GM23248 (cell line): Measurements from ENCODE around the gene CACNA2D1. TPM values are rescaled to one million over a fixed set of nuclear protein-coding genes. Genes with fewer than 3 reads are reported as not detected.

Source experiments
- DNase-seq: peaks from one replicate; pipeline ENCODE4 v3.0.0-alpha.2; 2015
- H2AFZ ChIP-seq: fragments of 200-600 bp; sonication (generic); 2 replicates; pipeline ENCODE4 v1.6.1; 2016; ENCODE audit warnings: antibody characterized with exemption
- H3F3A ChIP-seq: fragments of 200-600 bp; sonication (generic); 2 replicates; pipeline ENCODE4 v1.6.1; 2016; ENCODE audit warnings: mild to moderate bottlenecking, antibody characterized with exemption, mixed run types; ENCODE audit not compliant: insufficient read depth
- H3K27ac ChIP-seq: fragments of 200-600 bp; sonication (generic); 2 replicates; pipeline ENCODE4 v1.5.1; 2016; ENCODE audit warnings: mild to moderate bottlenecking
- H3K27me3 ChIP-seq: fragments of 200-600 bp; sonication (generic); replicated peaks from 2 replicates; pipeline ENCODE4 v1.6.1; 2016; ENCODE audit warnings: mild to moderate bottlenecking; ENCODE audit not compliant: insufficient read depth
- H3K36me3 ChIP-seq: fragments of 200-600 bp; sonication (generic); 2 replicates; pipeline ENCODE4 v1.6.1; 2016; ENCODE audit warnings: low read depth, mild to moderate bottlenecking
- H3K4me1 ChIP-seq: fragments of 200-600 bp; sonication (generic); 2 replicates; pipeline ENCODE4 v1.6.1; 2016; ENCODE audit warnings: mild to moderate bottlenecking; ENCODE audit not compliant: insufficient read depth
- H3K4me2 ChIP-seq: fragments of 200-600 bp; sonication (generic); one replicate; pipeline ENCODE4 v1.6.1; 2016; ENCODE audit warnings: mild to moderate bottlenecking; ENCODE audit not compliant: unreplicated experiment
- H3K4me3 ChIP-seq: fragments of 200-600 bp; sonication (generic); 2 replicates; pipeline ENCODE4 v1.5.1; 2016; ENCODE audit warnings: mild to moderate bottlenecking
- H3K79me2 ChIP-seq: fragments of 200-600 bp; sonication (generic); 2 replicates; pipeline ENCODE4 v1.6.1; 2016; ENCODE audit warnings: mild to moderate bottlenecking; ENCODE audit not compliant: insufficient read depth
- H3K9ac ChIP-seq: fragments of 200-600 bp; sonication (generic); 2 replicates; pipeline ENCODE4 v1.6.1; 2016; ENCODE audit warnings: mild to moderate bottlenecking
- H3K9me2 ChIP-seq: fragments of 200-600 bp; sonication (generic); 2 replicates; pipeline ENCODE4 v1.6.1; 2016; ENCODE audit warnings: mixed run types, mild to moderate bottlenecking, moderate library complexity; ENCODE audit not compliant: insufficient read depth
- H3K9me3 ChIP-seq: fragments of 200-600 bp; sonication (generic); one replicate; pipeline ENCODE4 v1.6.1; 2017; ENCODE audit warnings: low read depth
- H4K20me1 ChIP-seq: fragments of 200-600 bp; sonication (generic); 2 replicates; pipeline ENCODE4 v1.6.0; 2016; ENCODE audit not compliant: insufficient read depth
- EZH2 ChIP-seq: fragments of 200-600 bp; sonication (generic); IDR thresholded peaks from 2 replicates; pipeline ENCODE4 v1.6.1; 2018; ENCODE audit warnings: antibody characterized with exemption, mild to moderate bottlenecking; ENCODE audit not compliant: insufficient read depth, poor library complexity, severe bottlenecking
- EZH2phosphoT487 ChIP-seq: fragments of 200-600 bp; sonication (generic); IDR thresholded peaks from 2 replicates; pipeline ENCODE4 v1.6.1; 2018; ENCODE audit warnings: antibody characterized with exemption, moderate library complexity, mild to moderate bottlenecking, low read depth; ENCODE audit not compliant: insufficient read depth
- WGBS, 2 experiments: methylation state at CpG; one replicate each; pipeline ENCODE4 v1.1.6; 2015 to 2017; ENCODE audit warnings: low lambda C conversion rate in 2 of 2, low coverage in 1 of 2; ENCODE audit errors: missing lambda C conversion rate in 2 of 2; 5-methylcytosine and 5-hydroxymethylcytosine counted together
- in situ Hi-C: fragments of 300-500 bp; cut with MboI; formaldehyde crosslinking; loops from 2 replicates; pipeline ENCODE4 v1.15.0; 2020
- polyA plus RNA-seq: library from polyadenylated mRNA; unstranded; fragments of >200 nt; fragmentation: Nextera tagmentation; extraction: Ambion mirVana; gene quantifications from 2 replicates; pipeline ENCODE4 v1.2.1, GENCODE V29; 2016
- total RNA-seq: library from RNA; depleted of rRNA; stranded (reverse); fragments of >200 nt; shearing (Covaris generic); gene quantifications from 2 replicates; pipeline ENCODE4 v1.2.3, GENCODE V29; 2014

Gene CACNA2D1
- total and polyA plus RNA-seq, 2 experiments from 2014 or later = 7.7 to 21.2 TPM

DNA sequence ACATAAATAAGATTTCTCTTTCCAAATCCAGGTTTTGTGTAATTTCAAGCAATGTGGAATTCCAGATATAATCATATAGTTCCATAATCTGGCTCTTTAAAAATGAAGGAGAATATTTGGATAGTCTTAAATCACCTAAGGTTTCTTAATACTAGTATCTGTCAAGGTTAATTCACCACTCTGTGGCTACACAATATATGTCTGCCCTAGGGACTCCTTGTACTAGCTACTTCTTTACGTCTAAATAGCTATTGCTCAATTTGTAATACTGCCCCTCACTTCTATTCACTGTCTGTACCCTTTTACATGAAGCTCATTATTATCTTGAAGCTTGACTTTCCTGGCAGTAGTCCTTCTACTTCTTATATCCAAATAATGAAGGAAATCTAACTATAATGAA, 47.2 kb downstream of the CACNA2D1 start:
- Histone ChIP-seq H4K20me1 (no peaks in the 10 kb centered on the region), H3K9ac (no peak overlapping the region), H3K36me3 (no peaks in the 10 kb centered on the region), H3K9me3 (no peaks in the 10 kb centered on the region), H3F3A (no peaks in the 10 kb centered on the region), H3K27me3 (no peaks in the 10 kb centered on the region), H3K4me1 (no peaks in the 10 kb centered on the region), H3K4me3 (no peak overlapping the region), H2AFZ (no peak overlapping the region), H3K4me2 (no peak overlapping the region), H3K79me2 (no peaks in the 10 kb centered on the region), H3K9me2 (no peaks in the 10 kb centered on the region), H3K27ac (no peak overlapping the region)
- no peak for DNase-seq
- 96 to 100% methylated on average over 1 of the region's 1 CpG for WGBS, 2 experiments
- in situ Hi-C loops = no loop called here
- no peak for TF ChIP-seq EZH2phosphoT487

DNA sequence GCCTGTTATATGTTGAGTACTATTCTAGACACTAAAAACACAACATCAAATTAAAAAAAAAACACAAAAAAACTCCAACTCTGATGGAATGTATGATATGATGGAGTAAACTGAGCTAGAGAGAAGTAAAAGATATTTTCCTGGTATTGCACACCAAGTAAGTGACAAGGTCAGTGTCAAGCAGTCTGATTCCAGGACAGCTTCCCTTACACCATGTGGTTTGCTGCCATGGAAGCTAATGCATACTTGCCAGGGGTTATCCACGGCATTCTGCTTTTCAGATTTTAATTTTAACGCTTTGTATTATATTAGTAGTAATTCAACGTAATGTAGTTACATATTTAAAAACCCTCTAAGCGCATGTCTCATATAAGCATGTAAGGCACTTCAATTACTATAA, 48.4 kb downstream of the CACNA2D1 start:
- Histone ChIP-seq H3K9me2 (no peaks in the 10 kb centered on the region), H3K4me3 (no peak overlapping the region), H3K27me3 (no peaks in the 10 kb centered on the region), H3K4me1 (no peaks in the 10 kb centered on the region), H3K79me2 (no peaks in the 10 kb centered on the region), H4K20me1 (no peaks in the 10 kb centered on the region), H3K36me3 (no peaks in the 10 kb centered on the region), H3K4me2 (no peak overlapping the region), H3K27ac (no peak overlapping the region), H2AFZ (no peak overlapping the region), H3K9ac (no peak overlapping the region), H3F3A (no peaks in the 10 kb centered on the region), H3K9me3 (no peaks in the 10 kb centered on the region)
- no peak for DNase-seq
- in situ Hi-C loops = no loop called here
- TF ChIP-seq EZH2 (no peak), EZH2phosphoT487 (no peak)
- 97 to 99% methylated on average over 4 of the region's 4 CpGs for WGBS, 2 experiments

DNA sequence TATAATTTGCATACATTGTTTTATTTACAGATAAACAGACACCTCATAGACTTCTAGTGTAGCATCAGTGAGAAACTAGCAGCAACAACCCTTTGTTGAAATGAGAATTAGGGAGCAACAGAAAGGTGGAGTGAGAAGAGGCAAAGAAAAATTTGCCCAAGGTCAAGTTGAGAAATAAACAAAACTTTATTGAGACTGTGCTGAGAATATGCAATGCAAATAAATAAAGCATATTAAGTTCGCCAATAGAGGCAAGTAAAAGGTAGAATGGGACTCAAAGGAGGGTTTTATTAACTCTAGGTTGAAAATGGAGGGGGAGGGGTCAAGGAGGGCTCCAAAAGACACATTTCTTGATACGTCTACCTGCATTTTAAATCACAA, 49.7 kb downstream of the CACNA2D1 start:
- H3K4me2 ChIP-seq = no peak overlapping the region
- no peaks in the 10 kb centered on the region for H3K9me3 ChIP-seq
- in situ Hi-C loops = no loop called here
- H3K4me1 ChIP-seq = no peaks in the 10 kb centered on the region
- H3K27ac ChIP-seq = no peak overlapping the region
- 93 to 97% methylated on average over 2 of the region's 2 CpGs for WGBS, 2 experiments
- DNase-seq = no peak
- H4K20me1 ChIP-seq = no peaks in the 10 kb centered on the region
- no peaks in the 10 kb centered on the region for H3K36me3 ChIP-seq
- no peak for TF ChIP-seq EZH2phosphoT487
- no peak for TF ChIP-seq EZH2
- no peak overlapping the region for H3K9ac ChIP-seq
- H3K27me3 ChIP-seq = no peaks in the 10 kb centered on the region
- H3K4me3 ChIP-seq = no peak overlapping the region
- H3K79me2 ChIP-seq = no peaks in the 10 kb centered on the region
- no peak overlapping the region for H2AFZ ChIP-seq
- H3F3A ChIP-seq = no peaks in the 10 kb centered on the region
- no peaks in the 10 kb centered on the region for H3K9me2 ChIP-seq

- H4K20me1 ChIP-seq = no peaks in the 10 kb centered on the region
- peak; percentile 18 for DNase-seq
- H3K4me2 ChIP-seq = no peak overlapping the region
- no peak overlapping the region for H3K4me3 ChIP-seq
- H3K27me3 ChIP-seq = no peaks in the 10 kb centered on the region
- in situ Hi-C loops = no loop called here
- H3K9me2 ChIP-seq = no peaks in the 10 kb centered on the region
- no peak overlapping the region for H3K9ac ChIP-seq
- H3K79me2 ChIP-seq = no peaks in the 10 kb centered on the region
- no peaks in the 10 kb centered on the region for H3F3A ChIP-seq
- H3K36me3 ChIP-seq = no peaks in the 10 kb centered on the region
- no peaks in the 10 kb centered on the region for H3K9me3 ChIP-seq
- no peak overlapping the region for H2AFZ ChIP-seq
- 0 out of 2 replicates have a peak, but pooled peaks cover 2% of the 10 kb centered on the region for H3K4me1 ChIP-seq
- TF ChIP-seq EZH2 = no peak
- TF ChIP-seq EZH2phosphoT487 = no peak
- H3K27ac ChIP-seq = no peak overlapping the region
- 79 to 83% methylated on average over 3 to 4 of the region's 4 CpGs for WGBS, 2 experiments
These were observed 50.3 kb downstream of the CACNA2D1 start for GRCh38 chr7:82393076-82393839.

- no peaks in the 10 kb centered on the region for H3F3A ChIP-seq
- in situ Hi-C loops = no loop called here
These were observed 52.6 kb downstream of the CACNA2D1 start for GRCh38 chr7:82390936-82391335.

More at GRCh38 chr7:82390936-82391335, 52.6 kb downstream of the CACNA2D1 start:
- no peaks in the 10 kb centered on the region for H3K79me2 ChIP-seq
- no peaks in the 10 kb centered on the region for H3K9me3 ChIP-seq
- no peak overlapping the region for H3K27ac ChIP-seq
- H3K4me3 ChIP-seq = no peak overlapping the region
- H4K20me1 ChIP-seq = no peaks in the 10 kb centered on the region
- H3K36me3 ChIP-seq = no peaks in the 10 kb centered on the region
- no peak overlapping the region for H3K9ac ChIP-seq
- 0 out of 2 replicates have a peak, but pooled peaks cover 5% of the 10 kb centered on the region for H3K4me1 ChIP-seq
- H3K4me2 ChIP-seq = no peak overlapping the region
- H2AFZ ChIP-seq = no peak overlapping the region
- no peak for DNase-seq
- TF ChIP-seq EZH2 (no peak), EZH2phosphoT487 (no peak)
- H3K27me3 ChIP-seq = no peaks in the 10 kb centered on the region
- no peaks in the 10 kb centered on the region for H3K9me2 ChIP-seq
